NOMO-1 (cell line): Measurements from ENCODE around the gene ACRV1.
A peak's percentile ranks its signal among the peaks of the same experiment; 100 is the strongest.

Source experiments
- DNase-seq, 2 experiments: peaks; one replicate each; lab custom pipeline; 2025; ENCODE audit not compliant: unreplicated experiment in 2 of 2; lab: John Stamatoyannopoulos, UW

The ACRV1 gene

DNA sequence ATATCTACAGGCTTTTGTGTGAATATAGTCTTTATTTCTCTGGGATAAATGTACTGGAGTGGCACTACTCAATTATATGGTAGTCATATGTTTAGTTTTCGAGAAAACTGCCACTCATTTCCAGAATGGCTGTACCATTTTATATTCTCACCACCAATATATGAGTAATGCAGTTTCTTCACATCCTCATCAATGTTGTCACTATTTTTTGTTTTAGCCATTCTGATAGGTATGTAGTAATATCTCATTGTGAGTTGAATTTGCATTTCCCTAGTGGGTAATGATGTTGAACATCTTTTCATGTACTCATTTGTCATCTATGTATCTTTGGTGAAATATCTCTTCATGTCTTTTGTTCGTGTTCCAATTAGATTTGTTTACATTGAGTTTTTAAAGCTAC lies 18.0 kb downstream of the ACRV1 start:
- no peak for DNase-seq

DNA sequence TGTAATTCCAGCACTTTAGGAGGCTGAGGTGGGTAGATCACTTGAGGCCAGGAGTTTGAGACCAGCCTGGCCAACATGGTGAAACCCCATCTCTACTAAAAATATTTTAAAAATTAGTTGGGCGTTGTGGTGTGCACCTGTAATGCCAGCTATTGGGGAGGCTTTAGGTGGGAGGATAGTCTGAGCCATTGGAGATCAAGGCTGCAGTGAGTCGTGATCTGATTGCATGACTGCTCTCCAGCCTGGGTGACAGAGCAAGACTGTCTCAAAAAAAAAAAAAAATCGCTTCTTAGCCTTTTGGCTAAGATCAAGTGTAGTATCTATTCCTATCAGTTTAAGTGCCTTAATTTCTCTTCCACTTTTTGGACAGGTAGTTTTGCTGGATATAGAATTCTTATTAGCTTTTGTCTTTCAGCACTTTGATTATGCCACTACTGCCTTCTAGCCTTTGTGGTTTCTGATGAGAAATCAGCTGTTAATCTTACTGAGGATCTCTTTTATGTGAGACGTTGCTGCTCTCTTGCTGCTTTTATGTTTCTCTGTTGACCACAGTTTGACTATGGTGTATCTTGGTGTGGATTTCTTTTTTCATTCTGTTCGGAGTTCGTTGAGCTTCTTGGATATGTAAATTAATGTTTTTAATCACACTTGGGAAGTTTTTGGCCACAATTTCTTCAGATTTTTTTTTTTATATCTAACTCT lies 31.0 kb downstream of the ACRV1 start:
- DNase-seq = no peak

DNA sequence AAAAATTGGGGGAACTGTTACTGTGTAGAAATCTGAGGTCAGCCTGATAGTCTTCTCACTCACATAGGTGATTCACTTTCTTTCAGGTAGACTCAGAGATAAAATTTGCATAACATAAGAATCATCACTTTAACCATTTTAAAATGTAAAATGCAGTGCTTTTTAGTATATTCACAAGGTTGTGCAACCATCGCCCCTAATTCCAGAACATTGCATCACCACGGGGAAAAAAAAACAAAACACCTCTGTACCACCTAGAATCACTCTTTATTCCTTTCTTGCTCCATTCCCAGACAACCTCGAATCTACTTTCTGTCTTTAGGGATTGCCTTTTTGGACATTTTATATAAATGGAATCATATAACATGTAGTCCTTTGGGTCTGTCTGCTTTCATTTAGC lies 34.8 kb downstream of the ACRV1 start:
- DNase-seq = no peak

DNA sequence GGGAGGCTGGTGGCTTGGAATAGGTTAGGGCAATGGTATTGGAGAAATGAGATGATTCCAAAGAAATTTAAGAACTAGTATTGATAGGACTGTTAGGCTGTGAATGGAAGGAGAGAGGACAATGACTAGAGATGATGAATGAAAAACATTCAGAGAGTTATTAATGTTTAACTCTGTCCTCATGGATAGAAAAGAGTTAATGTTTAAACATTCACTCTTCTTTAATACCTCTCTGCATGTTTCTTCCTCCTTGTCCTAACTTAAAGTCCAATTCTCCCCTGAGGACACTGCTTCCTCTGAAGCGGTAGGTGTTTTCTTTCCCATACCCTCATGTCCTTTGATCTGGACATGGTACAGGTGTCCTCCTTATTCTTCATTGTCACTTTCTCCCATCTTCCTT lies 42.3 kb downstream of the ACRV1 start:
- no peak for DNase-seq

DNA sequence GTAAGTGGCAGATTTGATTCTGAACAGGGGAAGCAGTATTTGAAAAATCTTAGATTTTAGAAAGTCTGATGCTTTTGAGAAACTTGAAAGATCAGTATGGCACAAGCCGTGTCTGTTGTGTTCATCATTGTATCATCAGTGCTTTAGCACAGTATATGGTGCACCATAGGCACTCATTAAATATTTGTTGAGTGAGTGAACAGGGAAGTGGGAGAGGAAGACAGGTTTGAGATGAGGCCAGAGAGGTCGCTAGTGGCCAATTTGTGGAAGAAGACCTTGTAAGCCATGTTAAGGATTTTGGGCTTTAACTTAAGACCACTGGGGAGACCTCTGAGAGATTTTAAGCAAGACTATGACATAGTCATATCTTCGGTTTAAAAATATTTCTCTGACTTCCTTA lies 42.8 kb downstream of the ACRV1 start:
- no peak for DNase-seq

DNA sequence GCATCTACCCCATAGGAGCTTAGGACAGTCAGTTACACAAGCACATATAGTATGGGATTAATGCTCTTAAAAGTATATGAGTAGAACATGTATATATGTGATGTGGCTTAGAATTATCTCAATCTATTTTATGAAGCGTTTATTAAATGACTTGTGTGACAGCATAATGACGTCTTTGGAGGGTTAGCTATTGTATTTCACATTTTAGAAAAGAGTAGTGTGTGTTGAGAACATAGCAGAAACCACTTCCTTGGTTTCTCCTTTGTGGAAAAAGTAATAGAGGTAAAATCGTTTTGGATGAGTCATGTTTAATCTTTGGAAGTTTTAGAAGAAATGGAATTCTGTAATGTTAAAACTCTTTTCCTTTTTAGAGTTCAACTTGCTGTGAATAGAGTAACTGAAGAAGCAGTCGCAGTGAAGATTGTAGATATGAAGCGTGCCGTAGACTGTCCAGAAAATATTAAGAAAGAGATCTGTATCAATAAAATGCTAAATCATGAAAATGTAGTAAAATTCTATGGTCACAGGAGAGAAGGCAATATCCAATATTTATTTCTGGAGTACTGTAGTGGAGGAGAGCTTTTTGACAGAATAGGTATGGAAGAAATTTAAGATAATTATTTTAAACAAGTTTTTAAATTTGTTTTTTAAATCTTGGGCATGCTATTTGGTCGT lies 53.3 kb downstream of the ACRV1 start:
- no peak for DNase-seq

DNA sequence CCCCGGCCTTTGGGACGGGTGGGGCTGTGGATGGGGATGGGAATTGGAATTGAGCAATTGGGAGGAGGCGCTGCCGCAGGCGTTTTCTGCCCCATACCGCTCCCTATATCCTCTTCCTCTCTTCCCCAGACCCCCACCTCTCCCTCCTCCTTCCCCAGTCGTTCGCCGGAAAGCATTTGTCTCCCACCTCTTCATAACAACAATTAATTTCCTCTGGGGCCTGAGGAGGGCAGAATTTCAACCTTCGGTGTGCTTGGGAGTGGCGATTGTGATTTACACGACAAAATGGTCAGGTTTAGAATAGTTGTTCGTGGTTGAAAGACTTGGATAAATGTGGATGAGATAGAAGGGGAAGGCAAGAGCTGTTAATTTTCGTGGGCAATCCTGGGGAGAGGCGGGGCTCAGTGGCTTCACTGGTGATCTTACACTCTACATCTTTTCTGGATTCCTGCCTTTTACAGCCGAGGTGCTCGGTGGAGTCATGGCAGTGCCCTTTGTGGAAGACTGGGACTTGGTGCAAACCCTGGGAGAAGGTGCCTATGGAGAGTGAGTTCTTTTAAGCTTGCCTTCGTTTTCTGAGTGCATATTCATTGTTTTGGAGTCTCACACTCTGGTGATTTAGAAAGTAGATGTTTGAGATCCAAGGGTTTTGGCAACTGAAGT lies 54.2 kb downstream of the ACRV1 start:
- DNase-seq = peak; percentile 69 to 74

DNA sequence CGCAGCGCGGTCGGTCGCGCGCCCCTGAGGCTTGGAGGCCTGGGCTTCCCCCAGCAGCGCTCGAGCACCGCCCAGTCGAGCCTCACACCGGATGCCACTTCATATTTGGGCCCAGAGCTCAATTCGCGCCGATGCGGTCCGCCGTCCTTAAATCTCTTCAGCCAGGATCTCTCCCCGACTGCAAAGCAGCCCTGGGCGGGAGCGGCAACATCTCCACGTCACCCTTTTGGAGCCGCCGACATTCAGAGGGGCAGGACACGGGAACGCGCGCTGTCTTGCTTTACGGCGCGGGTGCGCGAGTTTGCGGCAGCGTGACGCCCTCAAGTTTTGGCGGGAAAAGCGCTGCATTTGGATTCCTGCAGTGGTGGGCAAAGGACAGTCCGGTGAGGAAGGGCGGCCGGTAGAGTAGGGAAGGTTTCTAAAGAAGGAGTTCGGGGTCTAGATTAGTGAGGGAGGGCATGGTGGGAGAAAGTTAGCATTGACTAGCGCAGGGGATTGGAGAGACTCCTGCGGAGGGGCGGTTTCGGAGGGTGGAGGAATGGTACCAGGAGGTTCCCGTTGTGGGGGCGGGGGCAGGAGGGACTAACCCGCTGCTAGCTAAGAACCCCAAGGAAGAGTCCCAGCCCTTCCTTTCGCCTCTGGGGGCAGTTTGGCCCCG lies 54.9 kb downstream of the ACRV1 start:
- DNase-seq = peak; percentile 80 to 86

DNA sequence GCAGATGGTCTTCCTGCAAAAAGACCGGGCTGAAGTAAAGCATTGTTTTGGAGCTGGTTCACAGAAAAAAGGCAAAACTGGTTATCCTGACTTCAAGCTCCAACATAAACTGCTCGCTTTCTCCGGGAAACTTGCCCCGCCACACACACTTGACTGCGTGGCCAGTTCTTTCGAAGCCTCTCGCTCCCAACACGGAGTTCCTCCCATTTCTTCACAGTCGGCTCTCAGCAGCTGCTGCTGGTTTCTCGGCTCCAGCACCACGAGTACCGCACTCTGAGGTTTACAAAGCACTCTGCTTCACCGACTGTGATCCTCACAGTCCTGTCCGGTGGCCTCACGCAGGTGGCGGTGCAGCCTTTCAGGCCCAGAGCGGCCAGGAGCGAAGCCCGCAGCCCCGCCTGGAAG lies 55.4 kb downstream of the ACRV1 start:
- DNase-seq = peak in 1 of 2 experiments; percentile 61

DNA sequence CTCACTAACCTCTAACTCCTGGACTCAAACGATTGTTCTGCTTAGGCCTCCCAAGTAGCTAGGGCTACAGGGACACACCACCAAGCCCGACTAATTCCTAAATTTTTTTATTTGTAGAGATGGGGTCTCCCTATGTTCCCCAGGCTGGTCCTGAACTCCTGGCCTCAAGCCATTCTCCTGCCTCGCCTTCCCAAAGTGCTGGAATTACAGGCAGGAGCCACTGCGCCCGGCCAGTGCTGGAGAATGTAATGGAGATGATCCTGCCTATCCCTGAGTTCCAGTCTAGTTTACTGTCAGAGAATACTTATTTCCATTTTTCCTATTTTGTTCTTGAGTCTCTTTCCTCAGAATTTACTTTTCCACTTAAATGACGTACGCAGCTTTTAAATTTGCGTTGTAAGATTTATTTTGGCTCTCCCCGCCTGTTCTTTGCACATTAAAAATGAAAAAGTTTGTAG lies 55.9 kb downstream of the ACRV1 start, which contains the start of gene CHEK1:
TSS of gene CHEK1 (plus strand) at position 408 of the 458 bp plus-strand sequence. CDS start 1,606 bp downstream, outside the sequence.
- DNase-seq = no peak

DNA sequence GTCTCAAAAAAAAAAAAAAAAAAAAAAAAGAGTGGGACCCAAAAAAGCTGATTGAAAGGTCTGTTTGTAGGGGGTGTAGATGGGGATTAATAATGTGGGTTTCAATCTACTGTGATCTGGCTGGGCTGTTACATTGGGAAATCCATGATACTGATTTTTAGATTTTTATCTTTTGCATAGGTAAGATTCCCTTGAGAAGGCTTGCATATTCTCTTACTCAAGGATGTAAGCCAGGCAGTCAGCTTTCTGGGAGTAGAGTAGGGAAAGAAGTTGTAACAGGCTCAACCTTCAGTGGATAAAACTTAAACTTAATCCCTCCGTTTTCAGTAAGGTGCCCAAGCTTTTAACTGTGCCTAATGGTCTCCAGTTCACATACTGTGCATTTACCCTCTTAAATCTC lies 57.6 kb downstream of the ACRV1 start:
- no peak for DNase-seq

DNA sequence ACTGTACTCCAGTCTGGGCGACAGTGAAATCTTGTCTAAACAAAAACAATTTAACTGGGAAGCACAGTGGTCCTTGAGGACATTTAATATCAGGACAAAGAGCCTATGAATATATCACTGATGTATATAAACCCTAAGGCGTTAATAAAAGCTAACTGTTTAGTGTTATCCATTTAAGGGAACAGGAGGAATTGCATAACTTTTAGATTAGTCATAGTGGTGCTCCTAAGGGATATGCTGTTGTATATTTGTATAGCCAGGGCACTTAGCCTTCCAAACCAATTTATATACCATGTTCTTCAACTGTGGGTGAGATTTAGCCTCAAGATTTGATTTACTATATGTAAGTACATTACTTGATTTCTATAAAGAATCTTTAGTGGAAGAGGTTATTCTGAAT lies 58.7 kb downstream of the ACRV1 start:
- no peak for DNase-seq
